HCT116 (cell line): ENCODE measurements around the gene KCNIP4. TPM values are rescaled to one million over a fixed set of nuclear protein-coding genes. Genes with fewer than 3 reads are reported as not detected.

ENCODE experiments used
- ATAC-seq: fragments of 200-7000 bp; cut with Tn5 transposase; 2 replicates; pipeline ENCODE4 v1.9.1; 2020; ENCODE audit warnings: mild to moderate bottlenecking, moderate library complexity
- BruUV-seq: library from RNA; stranded (reverse); fragments of 400-500 nt; replicated peaks from 2 replicates; lab custom pipeline; 2021; lab: Mats Ljungman, UMichigan
- CTCF ChIA-PET: fragments of 300-600 bp; sonication (Branson Sonifier 250); formaldehyde crosslinking; loops from one replicate; lab custom pipeline; 2021; ENCODE audit warnings: antibody characterized with exemption; lab: Charles Lee
- POLR2A ChIA-PET: fragments of 300-600, 350-600 bp; sonication (Branson Sonifier 250); formaldehyde crosslinking; loops from one replicate; lab custom pipeline; 2021; ENCODE audit warnings: antibody characterized with exemption; lab: Charles Lee
- RAD21 ChIA-PET, 2 experiments: fragments of 300-600 bp; sonication (Branson Sonifier 250); formaldehyde crosslinking; loops; one replicate each; lab custom pipeline; 2023; ENCODE audit warnings: low total read pairs in 2 of 2; ENCODE audit not compliant: uncharacterized antibody in 2 of 2, unreplicated experiment in 2 of 2, low non-redundant PET in 1 of 2; lab: Charles Lee
- DNase-seq: peaks from one replicate; pipeline ENCODE4 v3.0.0-alpha.2; 2010; ENCODE audit warnings: low read depth, low spot score
- H2AFZ ChIP-seq: fragments of 200-600 bp; shearing (Covaris generic), sonication (generic); 2 replicates; pipeline ENCODE4 v1.6.1; 2017; ENCODE audit warnings: low read depth, mixed run types, mixed read lengths, antibody characterized with exemption, low read length; ENCODE audit not compliant: poor library complexity, severe bottlenecking
- H3K27ac ChIP-seq: 2 replicates; pipeline ENCODE4 v1.5.1; 2012; ENCODE audit warnings: low read depth, low read length
- H3K27me3 ChIP-seq: fragments of 200-600 bp; sonication (generic); 2 replicates; pipeline ENCODE4 v1.6.1; 2016; ENCODE audit warnings: mixed run types, low read length, mixed read lengths; ENCODE audit not compliant: insufficient read depth
- H3K36me3 ChIP-seq, 2 experiments: fragments of 200-500 bp in 1 of 2; fragments of 200-600 bp in 1 of 2; sonication (Bioruptor generic) in 1 of 2; sonication (generic) in 1 of 2; 2 replicates each; pipeline versions ENCODE4 v1.5.1 to v1.6.1; 2014 to 2016; ENCODE audit warnings: low read length in 2 of 2, inconsistent platforms in 1 of 2, mixed read lengths in 1 of 2, mixed run types in 1 of 2; ENCODE audit not compliant: insufficient read depth in 2 of 2, control insufficient read depth in 1 of 2
- H3K4me1 ChIP-seq, 2 experiments: fragments of 200-600 bp in 1 of 2; sonication (generic) in 1 of 2; 2 replicates each; pipeline versions ENCODE4 v1.5.1 to v1.6.1; 2012 to 2017; ENCODE audit warnings: low read length in 2 of 2, inconsistent platforms in 1 of 2, mild to moderate bottlenecking in 1 of 2, mixed read lengths in 1 of 2, mixed run types in 1 of 2, moderate library complexity in 1 of 2; ENCODE audit not compliant: insufficient read depth in 2 of 2, control insufficient read depth in 1 of 2
- H3K4me2 ChIP-seq: fragments of 200-600 bp; sonication (generic); 2 replicates; pipeline ENCODE4 v1.6.1; 2017; ENCODE audit warnings: mixed run types, low read length, mixed read lengths
- H3K4me3 ChIP-seq, 2 experiments: fragments of 200-600 bp in 1 of 2; sonication (generic) in 1 of 2; replicated peaks in 1 of 2; 2 replicates each; pipeline ENCODE4 v1.5.1; 2011 to 2016; ENCODE audit warnings: low read length in 2 of 2, control low read depth in 1 of 2, low read depth in 1 of 2, mild to moderate bottlenecking in 1 of 2, mixed read lengths in 1 of 2, mixed run types in 1 of 2
- H3K79me2 ChIP-seq: fragments of 200-600 bp; sonication (generic); 2 replicates; pipeline ENCODE4 v1.6.1; 2017; ENCODE audit warnings: mild to moderate bottlenecking, mixed run types, low read length, moderate library complexity, mixed read lengths; ENCODE audit not compliant: insufficient read depth
- H3K9ac ChIP-seq: fragments of 200-600 bp; sonication (generic); 2 replicates; pipeline ENCODE4 v1.6.1; 2016; ENCODE audit warnings: low read length, mixed read lengths
- H3K9me2 ChIP-seq: fragments of 200-600 bp; sonication (generic), shearing (Covaris generic); 2 replicates; pipeline ENCODE4 v1.6.1; 2017; ENCODE audit warnings: mixed run types, mild to moderate bottlenecking, moderate library complexity; ENCODE audit not compliant: insufficient read depth
- H3K9me3 ChIP-seq, 2 experiments: fragments of 200-500 bp in 1 of 2; fragments of 200-600 bp in 1 of 2; sonication (Bioruptor generic) in 1 of 2; sonication (generic) in 1 of 2; 2 replicates each; pipeline ENCODE4 v1.6.1; 2014 to 2017; ENCODE audit warnings: low read length in 2 of 2, mixed read lengths in 2 of 2, inconsistent platforms in 1 of 2, low read depth in 1 of 2, mild to moderate bottlenecking in 1 of 2, mixed run types in 1 of 2, moderate library complexity in 1 of 2; ENCODE audit not compliant: control insufficient read depth in 1 of 2, insufficient read depth in 1 of 2
- H4K20me1 ChIP-seq: fragments of 200-600 bp; sonication (generic), shearing (Covaris generic); 2 replicates; pipeline ENCODE4 v1.6.1; 2017; ENCODE audit warnings: mixed run types, mild to moderate bottlenecking, moderate library complexity; ENCODE audit not compliant: insufficient read depth
- CBX3 ChIP-seq: IDR thresholded peaks from 2 replicates; pipeline ENCODE4 v1.6.1; 2012; ENCODE audit warnings: low read depth
- CEBPB ChIP-seq: IDR thresholded peaks from 2 replicates; pipeline ENCODE4 v1.6.1; 2012; ENCODE audit warnings: low read depth
- EGR1 ChIP-seq: IDR thresholded peaks from 2 replicates; pipeline ENCODE4 v1.6.1; 2012; ENCODE audit warnings: low read depth
- EZH2phosphoT487 ChIP-seq: fragments of 200-600 bp; IDR thresholded peaks from 2 replicates; pipeline ENCODE4 v1.6.1; 2018; ENCODE audit warnings: antibody characterized with exemption, borderline replicate concordance
- FOSL1 ChIP-seq: IDR thresholded peaks from 2 replicates; pipeline ENCODE4 v1.6.1; 2012; ENCODE audit warnings: low read depth
- JUND ChIP-seq: IDR thresholded peaks from 2 replicates; pipeline ENCODE4 v1.6.1; 2012
- POLR2A ChIP-seq: IDR thresholded peaks from 2 replicates; pipeline ENCODE4 v1.7.0; 2011; ENCODE audit warnings: borderline replicate concordance; ENCODE audit not compliant: insufficient read depth, insufficient read length; ENCODE audit errors: extremely low read depth
- POLR2AphosphoS5 ChIP-seq: IDR thresholded peaks from 2 replicates; pipeline ENCODE4 v1.6.1; 2011; ENCODE audit warnings: mild to moderate bottlenecking, low read depth, low read length, moderate library complexity
- RAD21 ChIP-seq: IDR thresholded peaks from 2 replicates; pipeline ENCODE4 v1.6.1; 2012; ENCODE audit warnings: low read depth, mild to moderate bottlenecking
- SP1 ChIP-seq: IDR thresholded peaks from 2 replicates; pipeline ENCODE4 v1.6.1; 2012; ENCODE audit warnings: low read depth
- TCF7L2 ChIP-seq: IDR thresholded peaks from 2 replicates; pipeline ENCODE4 v1.7.0; 2011; ENCODE audit warnings: borderline replicate concordance, inconsistent platforms; ENCODE audit not compliant: insufficient read depth, insufficient read length; ENCODE audit errors: extremely low read depth
- YY1 ChIP-seq: IDR thresholded peaks from 2 replicates; pipeline ENCODE4 v1.6.1; 2011; ENCODE audit warnings: low read length, low read depth, moderate library complexity, mild to moderate bottlenecking; ENCODE audit not compliant: insufficient replicate concordance; ENCODE audit errors: extremely low read depth
- ZFX ChIP-seq: fragments of 450-650 bp; IDR thresholded peaks from 2 replicates; pipeline ENCODE4 v1.6.1; 2017
- ZNF274 ChIP-seq: fragments of 200-500 bp; sonication (Bioruptor generic); IDR thresholded peaks from 2 replicates; pipeline ENCODE4 v1.6.1; 2014; ENCODE audit warnings: mild to moderate bottlenecking, low read depth, low read length, inconsistent platforms
- intact Hi-C: fragments of 100-400 bp; cut with micrococcal nuclease; formaldehyde crosslinking; loops from 2 replicates; pipeline ENCODE4 v1.10.0; 2022
- total RNA-seq: library from RNA; stranded (reverse); gene quantifications from one replicate; pipeline ENCODE4 v1.2.1, GENCODE V29; 2021; ENCODE audit not compliant: unreplicated experiment
- TF ChIP-seq, protein P1 (sequence below): IDR thresholded peaks from 2 replicates; pipeline ENCODE4 v1.6.1; 2011; ENCODE audit warnings: mild to moderate bottlenecking, low read length, moderate library complexity; ENCODE audit not compliant: insufficient replicate concordance; ENCODE audit errors: extremely low read depth
- TF ChIP-seq, protein P2 (sequence below), 3 experiments: fragments of 200-600 bp in 1 of 3; sonication (generic) in 1 of 3; IDR thresholded peaks in 2 of 3; conservative IDR thresholded peaks in 1 of 3; 2 replicates each; pipeline ENCODE4 v1.5.1; 2012 to 2017; ENCODE audit warnings: low read depth in 2 of 3, low read length in 2 of 3, antibody characterized with exemption in 1 of 3, borderline replicate concordance in 1 of 3, control low read depth in 1 of 3, mild to moderate bottlenecking in 1 of 3, mixed read lengths in 1 of 3, mixed run types in 1 of 3, moderate library complexity in 1 of 3; ENCODE audit not compliant: insufficient read depth in 1 of 3

KCNIP4 gene
- total RNA-seq, 1 experiment from 2014 or later = not detected

DNA sequence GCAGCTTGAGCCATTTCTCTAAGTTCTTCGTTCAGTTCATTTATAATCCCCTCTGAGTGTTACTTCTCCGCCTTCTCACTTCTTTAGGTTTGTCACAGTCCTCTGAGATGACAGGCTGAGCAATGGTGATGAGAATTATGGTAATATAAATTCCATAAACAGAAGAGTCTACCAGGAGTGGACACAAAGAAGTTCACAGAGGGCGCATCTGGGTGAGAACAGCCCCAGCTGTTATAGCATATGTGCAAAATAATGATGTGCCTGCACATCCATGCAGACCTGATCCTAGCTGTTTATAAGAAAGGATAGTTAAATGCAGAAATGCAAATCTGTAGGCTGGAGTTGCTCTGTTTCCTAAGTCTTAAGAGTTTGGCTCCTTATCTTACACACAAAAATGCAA is 377.5 kb downstream of the KCNIP4 start:
- intact Hi-C loops = no loop called here
- Histone ChIP-seq H3K36me3 (no peaks in the 10 kb centered on the region), H3K9me3 (no peaks in the 10 kb centered on the region; a peak in 2 of 4 replicates), H3K4me1 (no peaks in the 10 kb centered on the region), H3K4me3 (no peak overlapping the region), H3K27me3 (no peaks in the 10 kb centered on the region), H3K4me2 (no peak overlapping the region), H3K27ac (no peak overlapping the region), H4K20me1 (no peaks in the 10 kb centered on the region), H2AFZ (no peak overlapping the region), H3K9me2 (no peaks in the 10 kb centered on the region), H3K9ac (no peak overlapping the region), H3K79me2 (no peaks in the 10 kb centered on the region)
- DNase-seq (no peak), ATAC-seq (no peak)
- POLR2A ChIA-PET = no interaction called here
- BruUV-seq = no TSS peak
- TF ChIP-seq EGR1 (no peak), YY1 (no peak), FOSL1 (no peak), ZNF274 (no peak), POLR2AphosphoS5 (no peak), TCF7L2 (no peak)
- TF ChIP-seq, protein P1, sequence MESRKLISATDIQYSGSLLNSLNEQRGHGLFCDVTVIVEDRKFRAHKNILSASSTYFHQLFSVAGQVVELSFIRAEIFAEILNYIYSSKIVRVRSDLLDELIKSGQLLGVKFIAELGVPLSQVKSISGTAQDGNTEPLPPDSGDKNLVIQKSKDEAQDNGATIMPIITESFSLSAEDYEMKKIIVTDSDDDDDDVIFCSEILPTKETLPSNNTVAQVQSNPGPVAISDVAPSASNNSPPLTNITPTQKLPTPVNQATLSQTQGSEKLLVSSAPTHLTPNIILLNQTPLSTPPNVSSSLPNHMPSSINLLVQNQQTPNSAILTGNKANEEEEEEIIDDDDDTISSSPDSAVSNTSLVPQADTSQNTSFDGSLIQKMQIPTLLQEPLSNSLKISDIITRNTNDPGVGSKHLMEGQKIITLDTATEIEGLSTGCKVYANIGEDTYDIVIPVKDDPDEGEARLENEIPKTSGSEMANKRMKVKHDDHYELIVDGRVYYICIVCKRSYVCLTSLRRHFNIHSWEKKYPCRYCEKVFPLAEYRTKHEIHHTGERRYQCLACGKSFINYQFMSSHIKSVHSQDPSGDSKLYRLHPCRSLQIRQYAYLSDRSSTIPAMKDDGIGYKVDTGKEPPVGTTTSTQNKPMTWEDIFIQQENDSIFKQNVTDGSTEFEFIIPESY = no peak
- RAD21 ChIA-PET = no interaction called here
- CTCF ChIA-PET = no interaction called here

DNA sequence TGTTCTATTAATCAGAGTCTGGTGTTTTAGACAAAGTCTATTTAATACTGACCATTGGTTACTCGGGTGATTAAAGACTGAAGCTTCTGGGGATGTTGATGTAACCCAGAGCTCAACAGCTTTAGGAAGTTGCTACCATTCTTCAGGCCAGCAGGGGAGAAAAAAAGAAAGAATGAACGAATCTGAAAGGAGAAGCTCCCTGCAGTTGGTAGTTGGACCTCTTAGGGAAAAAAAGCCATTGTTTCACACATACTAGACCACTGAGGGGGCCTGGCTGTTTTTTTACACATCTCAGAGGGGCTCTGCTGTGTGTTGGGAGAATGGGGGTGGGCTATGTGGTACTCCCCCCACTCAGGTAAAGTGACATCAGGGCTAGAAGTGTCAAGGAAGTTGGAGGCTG is 378.9 kb downstream of the KCNIP4 start:
- Histone ChIP-seq H3K36me3 (no peaks in the 10 kb centered on the region), H3K4me2 (no peak overlapping the region), H3K27me3 (no peaks in the 10 kb centered on the region), H3K9me2 (no peaks in the 10 kb centered on the region), H4K20me1 (no peaks in the 10 kb centered on the region), H3K4me1 (no peaks in the 10 kb centered on the region), H3K79me2 (no peaks in the 10 kb centered on the region), H3K9ac (no peak overlapping the region), H3K9me3 (no peaks in the 10 kb centered on the region; a peak in 1 of 4 replicates), H3K4me3 (no peak overlapping the region), H2AFZ (no peak overlapping the region), H3K27ac (no peak overlapping the region)
- ChIA-PET CTCF (no interaction called here), RAD21 (no interaction called here), POLR2A (no interaction called here)
- intact Hi-C loops = no loop called here
- DNase-seq (no peak), ATAC-seq (no peak)
- no TSS peak for BruUV-seq
- TF ChIP-seq, protein P2, sequence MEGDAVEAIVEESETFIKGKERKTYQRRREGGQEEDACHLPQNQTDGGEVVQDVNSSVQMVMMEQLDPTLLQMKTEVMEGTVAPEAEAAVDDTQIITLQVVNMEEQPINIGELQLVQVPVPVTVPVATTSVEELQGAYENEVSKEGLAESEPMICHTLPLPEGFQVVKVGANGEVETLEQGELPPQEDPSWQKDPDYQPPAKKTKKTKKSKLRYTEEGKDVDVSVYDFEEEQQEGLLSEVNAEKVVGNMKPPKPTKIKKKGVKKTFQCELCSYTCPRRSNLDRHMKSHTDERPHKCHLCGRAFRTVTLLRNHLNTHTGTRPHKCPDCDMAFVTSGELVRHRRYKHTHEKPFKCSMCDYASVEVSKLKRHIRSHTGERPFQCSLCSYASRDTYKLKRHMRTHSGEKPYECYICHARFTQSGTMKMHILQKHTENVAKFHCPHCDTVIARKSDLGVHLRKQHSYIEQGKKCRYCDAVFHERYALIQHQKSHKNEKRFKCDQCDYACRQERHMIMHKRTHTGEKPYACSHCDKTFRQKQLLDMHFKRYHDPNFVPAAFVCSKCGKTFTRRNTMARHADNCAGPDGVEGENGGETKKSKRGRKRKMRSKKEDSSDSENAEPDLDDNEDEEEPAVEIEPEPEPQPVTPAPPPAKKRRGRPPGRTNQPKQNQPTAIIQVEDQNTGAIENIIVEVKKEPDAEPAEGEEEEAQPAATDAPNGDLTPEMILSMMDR (IDR thresholded peaks at IDR 0.05 in 2 of 3, conservative IDR thresholded peaks at IDR 0.05 in 1 of 3; ENCODE audit: borderline replicate concordance in 1 of 3, insufficient read depth in 1 of 3, low read depth in 2 of 3, low read length in 2 of 3) = no peak
- TF ChIP-seq EGR1 = no peak
- TF ChIP-seq CEBPB = no peak
- TF ChIP-seq RAD21 = no peak
- TF ChIP-seq TCF7L2 = no peak
- no peak for TF ChIP-seq JUND
- no peak for TF ChIP-seq ZFX
- TF ChIP-seq SP1 = no peak
- no peak for TF ChIP-seq EZH2phosphoT487
- no peak for TF ChIP-seq CBX3
- no peak for TF ChIP-seq POLR2A
